Hepatocyte (in vitro differentiated cells): ENCODE measurements around the gene ERVW-1. TPM values are rescaled to one million over a fixed set of nuclear protein-coding genes. Genes with fewer than 3 reads are reported as not detected.
"Not testable (repeated sequence)": the region's sequence is repeated elsewhere in the genome, so short reads cannot be mapped to it uniquely, and the experiment has no call there.

Experiments used
- DNase-seq: peaks from one replicate; pipeline ENCODE4 v3.0.0-alpha.2; 2016; ENCODE audit warnings: low spot score
- H2AFZ ChIP-seq: fragments of 200-600 bp; sonication (generic); 2 replicates; pipeline ENCODE4 v1.6.0; 2016; ENCODE audit warnings: antibody characterized with exemption, mild to moderate bottlenecking
- H3K27ac ChIP-seq: fragments of 200-600 bp; sonication (generic); 2 replicates; pipeline ENCODE4 v1.5.1; 2016; ENCODE audit warnings: mild to moderate bottlenecking
- H3K27me3 ChIP-seq: fragments of 200-600 bp; sonication (generic); 2 replicates; pipeline ENCODE4 v1.6.1; 2016
- H3K36me3 ChIP-seq: fragments of 200-600 bp; sonication (generic); replicated peaks from 2 replicates; pipeline ENCODE4 v1.5.1; 2016; ENCODE audit warnings: low read depth; ENCODE audit not compliant: insufficient read depth
- H3K4me1 ChIP-seq: fragments of 200-600 bp; sonication (generic); 2 replicates; pipeline ENCODE4 v1.5.1; 2016; ENCODE audit warnings: mild to moderate bottlenecking, moderate library complexity; ENCODE audit not compliant: insufficient read depth
- H3K4me2 ChIP-seq: fragments of 200-600 bp; sonication (generic); 2 replicates; pipeline ENCODE4 v1.6.0; 2016
- H3K4me3 ChIP-seq: fragments of 200-600 bp; sonication (generic); 2 replicates; pipeline ENCODE4 v1.5.1; 2016; ENCODE audit warnings: mild to moderate bottlenecking
- H3K79me2 ChIP-seq: fragments of 200-600 bp; sonication (generic); 2 replicates; pipeline ENCODE4 v1.6.0; 2017; ENCODE audit warnings: mild to moderate bottlenecking
- H3K9me2 ChIP-seq: fragments of 200-600 bp; sonication (generic); replicated peaks from 2 replicates; pipeline ENCODE4 v1.6.0; 2017; ENCODE audit warnings: mild to moderate bottlenecking; ENCODE audit not compliant: insufficient read depth
- H3K9me3 ChIP-seq: fragments of 200-600 bp; sonication (generic); 2 replicates; pipeline ENCODE4 v1.5.1; 2016; ENCODE audit warnings: low read depth, mild to moderate bottlenecking
- H4K20me1 ChIP-seq: fragments of 200-600 bp; sonication (generic); 2 replicates; pipeline ENCODE4 v1.6.0; 2016; ENCODE audit warnings: mild to moderate bottlenecking; ENCODE audit not compliant: insufficient read depth, poor library complexity, severe bottlenecking
- EZH2 ChIP-seq: fragments of 200-600 bp; sonication (generic); IDR thresholded peaks from 2 replicates; pipeline ENCODE4 v1.6.1; 2016; ENCODE audit warnings: antibody characterized with exemption, mild to moderate bottlenecking, borderline replicate concordance
- EZH2phosphoT487 ChIP-seq: fragments of 200-600 bp; sonication (generic); IDR thresholded peaks from one replicate; pipeline ENCODE4 v1.6.1; 2018; ENCODE audit warnings: antibody characterized with exemption, mild to moderate bottlenecking, low read depth, moderate library complexity; ENCODE audit not compliant: unreplicated experiment, severe bottlenecking
- WGBS: methylation state at CpG from one replicate; pipeline ENCODE4 v1.1.6; 2016; ENCODE audit warnings: low lambda C conversion rate; ENCODE audit errors: missing lambda C conversion rate; 5-methylcytosine and 5-hydroxymethylcytosine counted together
- polyA plus RNA-seq: library from polyadenylated mRNA; unstranded; fragments of >200 nt; fragmentation: Nextera tagmentation; extraction: Ambion mirVana; gene quantifications from 2 replicates; pipeline ENCODE4 v1.2.1, GENCODE V29; 2016
- total RNA-seq: library from RNA; depleted of rRNA; stranded (reverse); fragments of >200 nt; gene quantifications from 2 replicates; pipeline ENCODE4 v1.2.3, GENCODE V29; 2014
- TF ChIP-seq, protein P1 (sequence below): fragments of 200-600 bp; sonication (generic); IDR thresholded peaks from 2 replicates; pipeline ENCODE4 v1.5.1; 2016; ENCODE audit warnings: antibody characterized with exemption, mild to moderate bottlenecking; ENCODE audit not compliant: poor library complexity

The ERVW-1 gene, protein sequence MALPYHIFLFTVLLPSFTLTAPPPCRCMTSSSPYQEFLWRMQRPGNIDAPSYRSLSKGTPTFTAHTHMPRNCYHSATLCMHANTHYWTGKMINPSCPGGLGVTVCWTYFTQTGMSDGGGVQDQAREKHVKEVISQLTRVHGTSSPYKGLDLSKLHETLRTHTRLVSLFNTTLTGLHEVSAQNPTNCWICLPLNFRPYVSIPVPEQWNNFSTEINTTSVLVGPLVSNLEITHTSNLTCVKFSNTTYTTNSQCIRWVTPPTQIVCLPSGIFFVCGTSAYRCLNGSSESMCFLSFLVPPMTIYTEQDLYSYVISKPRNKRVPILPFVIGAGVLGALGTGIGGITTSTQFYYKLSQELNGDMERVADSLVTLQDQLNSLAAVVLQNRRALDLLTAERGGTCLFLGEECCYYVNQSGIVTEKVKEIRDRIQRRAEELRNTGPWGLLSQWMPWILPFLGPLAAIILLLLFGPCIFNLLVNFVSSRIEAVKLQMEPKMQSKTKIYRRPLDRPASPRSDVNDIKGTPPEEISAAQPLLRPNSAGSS
- total RNA-seq (0.37 TPM in 1 of 2 replicates, not detected in the other), polyA plus RNA-seq (0.23 TPM in 1 of 2 replicates, not detected in the other)

DNA sequence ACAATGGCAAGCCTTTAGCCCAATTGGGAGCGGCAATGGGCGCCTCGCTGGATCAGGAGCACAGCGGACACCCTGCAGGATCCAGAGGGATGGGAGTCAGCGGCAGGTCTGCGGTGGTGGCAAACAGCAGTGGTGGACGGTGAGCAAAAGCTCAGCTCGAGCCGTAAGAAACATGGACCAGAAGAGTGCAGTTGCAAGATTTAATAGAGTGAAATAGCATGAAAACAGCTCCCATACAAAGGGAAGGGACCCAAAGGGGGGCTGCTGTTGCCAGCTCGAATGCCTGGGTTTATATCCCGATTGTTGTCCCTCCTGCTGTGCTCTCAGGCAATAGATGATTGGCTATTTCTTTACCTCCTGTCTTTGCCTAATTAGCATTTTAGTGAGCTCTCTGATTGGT is at the start of gene ERVW-1:
Gene ERVW-1 (minus strand): TSS at position 266 of the 400 bp plus-strand sequence. CDS start 7,565 bp downstream, outside the sequence.
- not testable (repeated sequence) for H3K79me2 ChIP-seq, H3K4me2 ChIP-seq, H4K20me1 ChIP-seq, DNase-seq, H3K27ac ChIP-seq, H3K36me3 ChIP-seq, H3K4me1 ChIP-seq, H2AFZ ChIP-seq, H3K27me3 ChIP-seq, H3K9me2 ChIP-seq, H3K4me3 ChIP-seq, H3K9me3 ChIP-seq
- 92% methylated on average over 11 of the region's 11 CpGs for WGBS

DNA sequence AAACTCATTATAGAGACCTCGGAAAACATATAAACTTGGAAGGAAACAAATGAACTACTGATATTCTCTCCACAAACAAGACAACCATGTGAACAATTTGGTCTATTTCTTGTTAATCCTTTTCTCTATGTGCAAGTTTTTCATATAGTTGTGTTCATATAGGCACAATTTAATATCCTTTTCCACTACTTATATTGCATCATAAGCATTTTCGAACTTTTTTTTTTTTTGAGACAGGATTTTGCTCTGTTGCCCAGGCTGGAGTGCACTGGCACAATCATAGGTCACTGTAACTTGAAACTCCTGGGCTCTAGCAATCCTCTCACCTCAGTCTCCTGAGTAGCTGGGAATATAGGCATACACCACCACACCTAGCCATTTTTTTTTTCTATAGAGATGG is 45.4 kb upstream of the ERVW-1 start:
- no peaks in the 10 kb centered on the region for H3K9me2 ChIP-seq
- H3K27me3 ChIP-seq, result no peaks in the 10 kb centered on the region
- no peak overlapping the region for H3K27ac ChIP-seq
- H4K20me1 ChIP-seq, result no peaks in the 10 kb centered on the region
- no peak overlapping the region for H2AFZ ChIP-seq
- no peak overlapping the region for H3K4me3 ChIP-seq
- no peak for DNase-seq
- TF ChIP-seq EZH2phosphoT487 (no peak), EZH2 (no peak)
- TF ChIP-seq, protein P1, sequence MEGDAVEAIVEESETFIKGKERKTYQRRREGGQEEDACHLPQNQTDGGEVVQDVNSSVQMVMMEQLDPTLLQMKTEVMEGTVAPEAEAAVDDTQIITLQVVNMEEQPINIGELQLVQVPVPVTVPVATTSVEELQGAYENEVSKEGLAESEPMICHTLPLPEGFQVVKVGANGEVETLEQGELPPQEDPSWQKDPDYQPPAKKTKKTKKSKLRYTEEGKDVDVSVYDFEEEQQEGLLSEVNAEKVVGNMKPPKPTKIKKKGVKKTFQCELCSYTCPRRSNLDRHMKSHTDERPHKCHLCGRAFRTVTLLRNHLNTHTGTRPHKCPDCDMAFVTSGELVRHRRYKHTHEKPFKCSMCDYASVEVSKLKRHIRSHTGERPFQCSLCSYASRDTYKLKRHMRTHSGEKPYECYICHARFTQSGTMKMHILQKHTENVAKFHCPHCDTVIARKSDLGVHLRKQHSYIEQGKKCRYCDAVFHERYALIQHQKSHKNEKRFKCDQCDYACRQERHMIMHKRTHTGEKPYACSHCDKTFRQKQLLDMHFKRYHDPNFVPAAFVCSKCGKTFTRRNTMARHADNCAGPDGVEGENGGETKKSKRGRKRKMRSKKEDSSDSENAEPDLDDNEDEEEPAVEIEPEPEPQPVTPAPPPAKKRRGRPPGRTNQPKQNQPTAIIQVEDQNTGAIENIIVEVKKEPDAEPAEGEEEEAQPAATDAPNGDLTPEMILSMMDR, result no peak
- peaks cover 47% of the 10 kb centered on the region for H3K79me2 ChIP-seq
- peaks cover 7% of the 10 kb centered on the region for H3K4me1 ChIP-seq
- no peaks in the 10 kb centered on the region for H3K9me3 ChIP-seq
- no peaks in the 10 kb centered on the region for H3K36me3 ChIP-seq
- 95% methylated on average over 2 of the region's 2 CpGs for WGBS
- H3K4me2 ChIP-seq, result no peak overlapping the region

DNA sequence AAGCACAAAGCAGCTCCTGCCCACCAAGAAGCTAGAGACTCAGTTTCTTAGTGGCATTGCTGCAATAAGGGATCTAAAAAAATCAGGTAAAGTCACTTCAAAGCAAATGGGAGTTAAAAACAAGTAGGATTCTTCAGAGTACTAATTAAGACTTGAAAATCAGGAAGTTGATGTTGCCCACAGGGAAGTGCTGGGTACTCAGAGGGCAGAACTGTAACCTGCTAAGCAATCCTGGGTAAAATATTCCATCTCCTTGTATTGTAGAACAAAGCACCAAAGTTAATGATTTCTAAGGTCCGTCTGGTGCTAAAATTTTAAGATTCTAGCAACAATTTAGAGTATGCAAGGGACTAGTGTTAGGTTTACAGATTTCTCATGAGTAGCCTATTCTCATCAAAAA is 42.3 kb upstream of the ERVW-1 start:
- Histone ChIP-seq H3K4me2 (no peak overlapping the region), H3K79me2 (peaks cover 23% of the 10 kb centered on the region), H3K27ac (no peak overlapping the region)

DNA sequence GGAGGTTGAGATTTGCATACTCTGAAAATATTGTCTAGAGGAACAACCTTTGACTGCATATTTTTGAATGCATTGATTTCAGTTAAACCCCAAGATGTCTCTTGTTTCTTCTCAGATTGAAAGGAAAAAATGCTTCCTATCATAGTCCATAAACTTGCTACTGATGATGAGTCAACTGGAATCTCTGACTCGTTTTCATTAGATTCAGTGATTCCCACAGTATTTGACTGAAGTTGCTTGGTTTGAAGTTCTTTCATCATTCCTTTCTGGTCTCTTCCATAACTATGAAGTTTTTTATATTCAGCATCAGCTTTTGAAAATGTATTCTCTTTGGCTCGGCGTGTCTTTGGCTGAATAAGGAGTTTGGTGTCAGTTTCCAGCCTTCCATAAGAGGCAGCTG is 39.9 kb upstream of the ERVW-1 start:
- TF ChIP-seq EZH2phosphoT487 (no peak), EZH2 (no peak)
- TF ChIP-seq, protein P1, result no peak
- no peak overlapping the region for H3K4me2 ChIP-seq
- no peaks in the 10 kb centered on the region for H4K20me1 ChIP-seq
- no peak overlapping the region for H3K4me3 ChIP-seq
- H2AFZ ChIP-seq, result no peak overlapping the region
- H3K79me2 ChIP-seq, result peaks cover 5% of the 10 kb centered on the region
- no peaks in the 10 kb centered on the region for H3K4me1 ChIP-seq
- 92% methylated on average over 3 of the region's 3 CpGs for WGBS
- H3K9me3 ChIP-seq, result no peaks in the 10 kb centered on the region
- no peaks in the 10 kb centered on the region for H3K9me2 ChIP-seq
- DNase-seq, result no peak
- H3K27me3 ChIP-seq, result no peaks in the 10 kb centered on the region
- peaks cover 7% of the 10 kb centered on the region for H3K36me3 ChIP-seq
- H3K27ac ChIP-seq, result no peak overlapping the region

More for the DNA sequence above, 42.3 kb upstream of the ERVW-1 start:
- Histone ChIP-seq H3K36me3 (peaks cover 7% of the 10 kb centered on the region), H3K4me3 (no peak overlapping the region), H2AFZ (no peak overlapping the region), H3K9me2 (no peaks in the 10 kb centered on the region), H4K20me1 (no peaks in the 10 kb centered on the region), H3K9me3 (no peaks in the 10 kb centered on the region), H3K4me1 (no peaks in the 10 kb centered on the region), H3K27me3 (no peaks in the 10 kb centered on the region)
- WGBS, result 80% methylated on average over 1 of the region's 1 CpG
- DNase-seq, result no peak
- TF ChIP-seq, protein P1, result no peak
- TF ChIP-seq EZH2 (no peak), EZH2phosphoT487 (no peak)
